ENCODE data around the gene AGTPBP1.

AGTPBP1 gene

DNA sequence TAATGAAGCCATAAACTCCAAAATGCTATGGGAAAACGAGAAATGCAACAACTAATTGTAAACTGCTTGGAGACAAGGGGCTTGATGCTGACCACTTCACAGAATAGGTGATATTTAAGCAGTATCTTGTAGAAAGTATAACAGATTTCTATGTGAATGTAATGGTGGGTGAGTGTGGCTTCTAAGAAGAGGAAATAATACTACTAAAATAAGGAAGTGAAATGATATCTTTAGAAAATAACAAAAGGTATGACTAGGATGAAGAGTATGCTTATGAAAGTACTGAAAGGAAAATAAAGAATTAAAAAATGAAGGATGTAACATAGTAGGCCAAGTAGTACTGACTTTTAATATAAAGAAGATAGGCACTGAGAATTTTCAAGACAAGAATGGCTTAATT lies 94.2 kb downstream of the AGTPBP1 start:
- Histone ChIP-seq H4K20me1 (no peaks in the 10 kb centered on the region; a peak in 1 of 22 replicates), H3K4me3 (no peak overlapping the region), H3K27ac (no peak overlapping the region), H3K36me3 (peaks cover 23 to 94% (median 57%) of the 10 kb centered on the region in 11 experiments), H3K9ac (no peak overlapping the region), H3K4me2 (0 out of 22 replicates have a peak overlapping the region, but pooled peaks of 1 of the 11 experiments have one; percentile 9), H3K4me1 (0 out of 20 replicates have a peak, but pooled peaks cover 0 to 9% (median 0%) of the 10 kb centered on the region in 10 experiments), H3K9me3 (replicated peaks in 1 of 11) (no peaks in the 10 kb centered on the region), H3K27me3 (no peaks in the 10 kb centered on the region)
- no peak for TF ChIP-seq Cebpa-rat (IDR thresholded peaks at IDR 0.05)

DNA sequence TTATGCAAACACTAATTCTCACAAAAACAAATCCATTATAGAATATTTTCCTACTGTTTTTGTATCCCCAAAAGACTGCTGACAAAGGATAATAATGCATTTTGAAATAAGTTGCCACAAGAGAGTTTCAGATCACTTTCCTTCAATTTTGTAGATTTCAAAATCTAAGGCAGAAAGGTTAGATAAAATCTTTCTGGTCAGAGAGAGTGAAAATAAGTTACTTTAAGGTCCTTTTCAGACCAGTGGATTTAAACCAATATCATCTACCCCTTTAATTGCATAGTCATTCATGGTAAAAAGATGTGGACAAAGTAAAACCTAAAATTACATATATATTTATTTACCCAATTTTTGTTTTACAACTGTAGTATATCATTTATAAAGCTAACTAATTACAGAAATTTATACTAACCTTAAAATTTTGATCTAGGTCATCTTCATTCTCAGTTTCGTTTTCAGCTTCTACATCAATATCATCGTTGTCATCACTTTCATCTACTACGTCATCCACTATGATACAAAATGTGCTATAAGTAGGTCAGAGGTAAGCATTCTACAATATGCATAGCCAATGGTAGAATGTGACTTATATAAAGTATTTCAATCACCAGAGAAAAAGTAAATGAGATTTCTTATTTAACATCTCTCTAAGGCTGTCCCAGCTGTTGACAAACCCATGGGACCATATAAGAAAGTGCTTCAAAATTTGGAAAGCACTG lies 95.7 kb downstream of the AGTPBP1 start:
- Histone ChIP-seq H3K9me3 (replicated peaks in 1 of 11) (no peaks in the 10 kb centered on the region), H3K4me1 (peaks cover 0 to 9% (median 1%) of the 10 kb centered on the region in 10 experiments; a peak in 5 of 20 replicates), H3K27me3 (no peaks in the 10 kb centered on the region), H3K27ac (no peak overlapping the region), H3K4me2 (no peak overlapping the region), H3K36me3 (peaks cover 27 to 95% (median 60%) of the 10 kb centered on the region in 11 experiments), H3K4me3 (no peak overlapping the region), H3K9ac (no peak overlapping the region), H4K20me1 (no peaks in the 10 kb centered on the region; a peak in 1 of 22 replicates)
- TF ChIP-seq Cebpa-rat (IDR thresholded peaks at IDR 0.05): no peak

DNA sequence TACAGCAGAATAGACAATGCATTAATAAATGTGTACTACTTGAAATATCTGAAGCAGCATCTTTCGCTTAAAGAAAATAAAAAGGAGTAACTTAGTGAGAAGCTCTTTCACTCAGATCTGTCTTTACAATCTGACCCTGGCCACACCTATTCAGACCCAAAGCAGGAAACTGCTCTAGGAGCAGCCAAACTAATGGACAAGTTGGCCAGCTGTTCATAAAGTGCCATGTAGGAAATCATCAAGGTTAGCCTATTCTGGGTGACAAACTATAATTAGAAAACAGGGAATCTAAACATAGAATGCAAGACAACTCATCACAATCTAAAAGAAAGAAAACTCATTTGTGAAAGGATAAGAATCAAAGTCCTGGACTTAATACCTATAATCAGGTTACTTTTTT lies 101.3 kb downstream of the AGTPBP1 start:
- Histone ChIP-seq H4K20me1 (no peaks in the 10 kb centered on the region; a peak in 2 of 22 replicates), H3K9me3 (replicated peaks in 1 of 11) (no peaks in the 10 kb centered on the region), H3K9ac (no peak overlapping the region), H3K27me3 (no peaks in the 10 kb centered on the region), H3K4me3 (no peak overlapping the region), H3K27ac (no peak overlapping the region), H3K4me1 (peaks cover 0 to 9% (median 3%) of the 10 kb centered on the region in 10 experiments; a peak in 7 of 20 replicates), H3K4me2 (peak overlapping the region in 3 of 11 experiments; percentile 4 to 24 (median 13); a peak in 5 of 22 replicates), H3K36me3 (peaks cover 25 to 85% (median 46%) of the 10 kb centered on the region in 11 experiments)
- no peak for TF ChIP-seq Cebpa-rat (IDR thresholded peaks at IDR 0.05)

DNA sequence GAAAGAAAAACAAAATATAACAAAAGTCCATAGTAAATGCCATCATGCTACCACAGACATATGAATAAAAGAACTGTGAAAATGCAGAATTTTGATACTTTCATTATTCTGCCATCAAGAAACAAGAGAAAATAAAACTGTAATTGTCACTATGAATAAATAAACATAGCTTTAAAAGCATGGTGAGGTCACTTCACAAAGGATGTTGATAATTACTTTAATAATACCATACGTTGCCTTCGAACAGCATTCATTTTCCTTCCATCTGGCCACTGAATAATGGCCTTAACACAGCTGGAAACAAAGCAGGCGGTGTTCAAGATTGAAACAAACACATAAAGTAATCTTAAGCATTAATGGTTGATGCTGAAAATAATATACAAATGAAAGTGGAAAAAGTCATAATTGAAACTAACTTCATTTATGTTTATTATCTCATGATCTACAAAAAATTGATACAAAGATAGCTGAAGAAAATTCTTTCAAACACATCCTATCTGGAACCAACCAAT lies 102.0 kb downstream of the AGTPBP1 start:
- no peak overlapping the region for H3K4me3 ChIP-seq
- H3K27ac ChIP-seq: no peak overlapping the region
- no peaks in the 10 kb centered on the region for H3K27me3 ChIP-seq
- H3K4me2 ChIP-seq: no peak overlapping the region
- no peaks in the 10 kb centered on the region for H3K9me3 ChIP-seq (replicated peaks in 1 of 11)
- no peaks in the 10 kb centered on the region; a peak in 2 of 22 replicates for H4K20me1 ChIP-seq
- H3K36me3 ChIP-seq: peaks cover 25 to 85% (median 40%) of the 10 kb centered on the region in 11 experiments
- H3K4me1 ChIP-seq: peaks cover 0 to 9% (median 3%) of the 10 kb centered on the region in 10 experiments; a peak in 7 of 20 replicates
- H3K9ac ChIP-seq: no peak overlapping the region
- no peak for TF ChIP-seq Cebpa-rat (IDR thresholded peaks at IDR 0.05)

DNA sequence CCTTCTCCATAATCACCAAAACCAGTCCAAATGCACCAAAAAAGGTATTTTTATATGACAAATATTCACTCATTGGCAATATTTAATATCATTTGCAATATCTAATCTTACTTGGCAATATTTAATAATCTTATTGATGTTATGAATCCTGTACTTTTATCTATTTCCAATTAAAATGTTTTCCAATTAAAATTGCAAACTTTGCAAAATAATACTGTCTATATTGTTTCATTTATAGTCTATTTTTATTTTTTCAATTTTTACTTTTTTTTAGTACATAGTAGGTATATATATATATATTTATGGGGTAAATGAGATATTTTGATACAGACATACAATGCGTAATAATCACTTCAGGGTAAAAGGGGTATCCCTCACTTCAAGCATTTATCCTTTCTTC lies 109.9 kb downstream of the AGTPBP1 start:
- Histone ChIP-seq H3K4me1 (no peaks in the 10 kb centered on the region), H4K20me1 (peaks cover 0 to 12% (median 0%) of the 10 kb centered on the region in 11 experiments; a peak in 2 of 22 replicates), H3K9ac (no peak overlapping the region), H3K4me2 (no peak overlapping the region), H3K36me3 (peaks cover 29 to 93% (median 52%) of the 10 kb centered on the region in 11 experiments), H3K9me3 (replicated peaks in 1 of 11) (no peaks in the 10 kb centered on the region), H3K27me3 (no peaks in the 10 kb centered on the region), H3K4me3 (no peak overlapping the region), H3K27ac (no peak overlapping the region)
- TF ChIP-seq Cebpa-rat (IDR thresholded peaks at IDR 0.05): no peak

DNA sequence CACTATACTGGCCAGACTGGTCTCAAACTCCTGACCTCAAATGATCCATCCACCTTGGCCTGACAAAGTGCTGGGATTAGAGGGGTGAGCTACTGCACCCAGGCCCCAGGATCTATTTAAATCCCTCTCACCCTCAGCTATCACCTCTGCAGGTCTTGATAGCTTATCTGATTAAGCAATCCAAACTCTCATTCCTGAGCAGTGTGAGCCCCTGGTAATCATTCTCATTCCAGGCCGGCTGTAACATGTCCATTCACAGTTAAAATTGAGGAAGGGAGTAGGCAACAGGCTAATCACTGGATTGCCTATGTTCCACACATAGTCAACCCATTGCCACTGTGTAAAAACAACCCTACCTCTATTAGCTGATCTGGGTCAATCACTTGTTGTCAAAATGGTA lies 111.1 kb downstream of the AGTPBP1 start:
- Histone ChIP-seq H4K20me1 (peaks cover 0 to 12% (median 0%) of the 10 kb centered on the region in 11 experiments; a peak in 2 of 22 replicates), H3K4me3 (no peak overlapping the region), H3K27me3 (no peaks in the 10 kb centered on the region), H3K9me3 (replicated peaks in 1 of 11) (no peaks in the 10 kb centered on the region), H3K27ac (no peak overlapping the region), H3K4me2 (no peak overlapping the region), H3K4me1 (no peaks in the 10 kb centered on the region), H3K36me3 (peaks cover 29 to 83% (median 52%) of the 10 kb centered on the region in 11 experiments), H3K9ac (no peak overlapping the region)
- no peak for TF ChIP-seq Cebpa-rat (IDR thresholded peaks at IDR 0.05)

DNA sequence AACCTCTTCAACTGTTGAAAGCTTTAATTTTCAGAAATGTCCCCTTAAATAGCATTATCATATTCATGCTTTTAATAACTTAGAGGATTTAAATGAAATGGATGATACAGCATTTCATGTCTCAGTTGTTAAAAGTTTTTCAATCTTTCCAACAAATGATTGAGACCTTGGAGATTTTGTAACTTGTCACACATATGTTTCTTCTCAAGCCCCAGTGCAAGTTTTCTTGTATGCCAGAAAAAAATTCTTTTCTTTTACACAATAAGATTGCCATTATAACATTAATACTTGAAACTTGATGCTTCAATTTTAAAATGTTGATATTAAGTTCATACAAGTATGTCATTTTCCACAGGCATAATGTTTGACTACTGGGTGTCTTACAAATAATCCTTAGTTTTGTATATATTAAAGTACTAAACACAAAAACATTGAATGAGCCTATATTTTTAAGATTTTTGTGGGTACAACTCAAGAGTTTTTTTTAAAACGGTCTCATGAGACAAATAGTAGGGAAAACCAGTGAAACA lies 124.5 kb downstream of the AGTPBP1 start:
- H3K4me3 ChIP-seq: no peak overlapping the region
- H3K9ac ChIP-seq: no peak overlapping the region
- no peak overlapping the region for H3K4me2 ChIP-seq
- no peaks in the 10 kb centered on the region for H3K27me3 ChIP-seq
- peaks cover 0 to 18% (median 0%) of the 10 kb centered on the region in 11 experiments; a peak in 2 of 22 replicates for H4K20me1 ChIP-seq
- peaks cover 15 to 60% (median 26%) of the 10 kb centered on the region in 11 experiments; a peak in 20 of 22 replicates for H3K36me3 ChIP-seq
- no peaks in the 10 kb centered on the region for H3K9me3 ChIP-seq (replicated peaks in 1 of 11)
- no peaks in the 10 kb centered on the region for H3K4me1 ChIP-seq
- no peak overlapping the region for H3K27ac ChIP-seq
- TF ChIP-seq Cebpa-rat (IDR thresholded peaks at IDR 0.05): no peak

DNA sequence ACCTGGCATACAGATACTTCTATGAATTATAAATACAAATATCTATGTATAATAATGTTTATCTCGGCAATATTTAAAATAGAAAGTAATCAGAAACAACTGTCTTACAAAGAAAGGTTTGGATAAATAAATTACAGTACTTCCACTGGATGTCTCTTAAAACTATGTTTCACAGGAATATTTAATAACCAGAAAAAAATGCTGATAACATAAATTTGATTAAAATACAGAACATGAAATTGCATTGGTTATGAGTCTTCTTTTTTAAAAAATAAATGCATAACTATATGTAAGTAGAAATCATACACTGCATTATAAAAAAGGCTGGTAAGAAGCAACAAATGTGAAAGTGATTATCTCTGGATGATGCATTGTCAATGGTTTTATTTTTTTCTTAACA lies 126.0 kb downstream of the AGTPBP1 start:
- Histone ChIP-seq H3K27me3 (no peaks in the 10 kb centered on the region), H3K4me2 (no peak overlapping the region), H3K36me3 (peaks cover 18 to 59% (median 27%) of the 10 kb centered on the region in 11 experiments; a peak in 20 of 22 replicates), H3K9ac (no peak overlapping the region), H3K27ac (no peak overlapping the region), H3K4me1 (peaks cover 0 to 4% (median 0%) of the 10 kb centered on the region in 10 experiments; a peak in 6 of 20 replicates), H4K20me1 (peaks cover 0 to 12% (median 0%) of the 10 kb centered on the region in 11 experiments; a peak in 2 of 22 replicates), H3K9me3 (replicated peaks in 1 of 11) (no peaks in the 10 kb centered on the region), H3K4me3 (no peak overlapping the region)
- TF ChIP-seq Cebpa-rat (IDR thresholded peaks at IDR 0.05): no peak
